ENCODE measurements around the gene ANO9. TPM values are rescaled to one million over a fixed set of nuclear protein-coding genes. Genes with fewer than 3 reads are reported as not detected.

ANO9 gene
- total and polyA plus RNA-seq, 2 donors from 2014 or later = 11.3 to 21.8 TPM

DNA sequence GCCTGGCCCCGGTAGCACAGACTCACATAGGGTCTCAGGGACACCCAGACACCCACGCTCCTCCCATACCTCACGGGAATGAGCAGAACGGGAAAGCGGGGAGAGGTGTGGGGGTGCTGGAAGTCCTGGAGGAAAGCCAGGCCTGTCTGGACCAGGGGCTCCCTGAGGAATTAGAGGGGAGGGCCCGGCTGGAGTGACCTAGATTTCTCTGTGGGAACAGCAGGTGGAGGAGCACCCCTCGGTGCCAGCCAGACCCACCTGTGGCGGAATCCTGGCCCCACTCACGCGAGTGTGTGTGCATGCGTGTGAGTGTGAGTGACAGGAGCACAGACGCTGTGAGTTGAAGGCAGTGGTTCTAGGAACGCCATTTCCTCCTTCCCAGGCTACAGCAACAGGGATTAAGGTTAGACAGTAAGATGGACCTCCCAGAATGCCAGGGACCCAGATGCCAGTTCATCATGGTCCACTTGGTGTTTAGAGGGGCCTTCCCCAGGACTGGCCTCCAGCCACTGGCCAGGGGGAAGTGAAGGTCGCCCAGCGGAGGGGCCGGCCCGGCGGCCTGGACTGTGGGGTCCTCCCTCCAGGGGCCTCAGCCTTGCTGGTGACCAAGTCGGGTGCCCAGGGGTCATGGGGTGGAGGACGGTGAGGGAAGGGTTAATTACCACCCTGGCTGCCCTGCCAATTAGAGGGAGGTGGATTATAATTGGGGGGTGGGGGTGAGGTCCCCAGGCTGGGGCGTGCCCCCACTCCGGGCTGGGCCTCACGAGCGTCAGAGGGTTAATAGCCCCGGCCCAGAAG is 46.8 kb downstream of the ANO9 start:
- intact Hi-C loops (cut with DNase I) = no loop called here
- no peaks in the 10 kb centered on the region for H3K27me3 ChIP-seq (ENCODE audit: control insufficient read depth, insufficient read depth, low read length)
- no peak overlapping the region for H3K9ac ChIP-seq (ENCODE audit: low read length in 3 of 3)
- no peaks in the 10 kb centered on the region for H3K4me1 ChIP-seq (ENCODE audit: control insufficient read depth in 2 of 3, insufficient read depth in 2 of 3, low read depth in 1 of 3, low read length in 3 of 3)
- no peak overlapping the region for H3K27ac ChIP-seq (ENCODE audit: low read depth in 2 of 2, low read length in 2 of 2)
- TF ChIP-seq, protein P1, sequence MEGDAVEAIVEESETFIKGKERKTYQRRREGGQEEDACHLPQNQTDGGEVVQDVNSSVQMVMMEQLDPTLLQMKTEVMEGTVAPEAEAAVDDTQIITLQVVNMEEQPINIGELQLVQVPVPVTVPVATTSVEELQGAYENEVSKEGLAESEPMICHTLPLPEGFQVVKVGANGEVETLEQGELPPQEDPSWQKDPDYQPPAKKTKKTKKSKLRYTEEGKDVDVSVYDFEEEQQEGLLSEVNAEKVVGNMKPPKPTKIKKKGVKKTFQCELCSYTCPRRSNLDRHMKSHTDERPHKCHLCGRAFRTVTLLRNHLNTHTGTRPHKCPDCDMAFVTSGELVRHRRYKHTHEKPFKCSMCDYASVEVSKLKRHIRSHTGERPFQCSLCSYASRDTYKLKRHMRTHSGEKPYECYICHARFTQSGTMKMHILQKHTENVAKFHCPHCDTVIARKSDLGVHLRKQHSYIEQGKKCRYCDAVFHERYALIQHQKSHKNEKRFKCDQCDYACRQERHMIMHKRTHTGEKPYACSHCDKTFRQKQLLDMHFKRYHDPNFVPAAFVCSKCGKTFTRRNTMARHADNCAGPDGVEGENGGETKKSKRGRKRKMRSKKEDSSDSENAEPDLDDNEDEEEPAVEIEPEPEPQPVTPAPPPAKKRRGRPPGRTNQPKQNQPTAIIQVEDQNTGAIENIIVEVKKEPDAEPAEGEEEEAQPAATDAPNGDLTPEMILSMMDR (IDR thresholded peaks at IDR 0.05; ENCODE audit: borderline replicate concordance, extremely low read depth, insufficient read depth) = no peak
- no peak for FAIRE-seq
- DNase-seq = no peak
- no peaks in the 10 kb centered on the region for H3K9me3 ChIP-seq (ENCODE audit: control insufficient read depth in 2 of 3, insufficient read depth in 1 of 3, low read length in 3 of 3)
- no peaks in the 10 kb centered on the region for H3K36me3 ChIP-seq (ENCODE audit: control insufficient read depth in 2 of 3, insufficient read depth in 3 of 3, low read length in 3 of 3)
- no peak overlapping the region for H3K4me3 ChIP-seq (ENCODE audit: low read length in 3 of 3)

DNA sequence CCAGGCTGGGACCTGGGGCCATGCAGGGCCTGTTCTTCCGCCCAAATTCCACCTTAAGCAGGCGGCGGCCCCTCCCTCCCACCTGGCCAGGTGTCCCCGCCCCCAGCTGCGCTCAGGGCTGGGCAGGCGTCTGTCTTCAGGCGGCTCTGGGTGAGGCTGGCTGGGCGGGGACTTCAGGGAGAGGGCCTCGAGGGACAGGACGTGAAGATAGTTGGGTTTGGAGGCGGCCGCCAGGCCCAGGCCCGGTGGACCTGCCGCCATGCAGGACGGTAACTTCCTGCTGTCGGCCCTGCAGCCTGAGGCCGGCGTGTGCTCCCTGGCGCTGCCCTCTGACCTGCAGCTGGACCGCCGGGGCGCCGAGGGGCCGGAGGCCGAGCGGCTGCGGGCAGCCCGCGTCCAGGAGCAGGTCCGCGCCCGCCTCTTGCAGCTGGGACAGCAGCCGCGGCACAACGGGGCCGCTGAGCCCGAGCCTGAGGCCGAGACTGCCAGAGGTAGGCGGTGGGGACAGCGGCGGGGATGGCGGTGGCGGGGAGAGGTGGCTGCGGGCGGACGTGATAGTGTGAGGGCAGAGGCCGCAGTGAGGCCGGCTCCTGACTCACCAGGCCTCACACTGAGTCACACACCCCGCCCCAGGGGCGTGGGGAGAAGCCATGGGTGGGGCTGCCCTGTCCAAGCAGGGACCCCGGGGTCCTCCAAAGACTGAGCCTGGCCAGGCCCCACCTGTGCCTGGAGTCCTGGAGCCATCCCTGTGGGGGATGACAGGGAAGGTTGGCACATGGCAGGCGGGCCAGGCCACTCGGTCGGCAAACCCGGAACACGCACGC is 47.6 kb downstream of the ANO9 start, which contains the start of gene PKP3:
Gene PKP3 (plus strand): TSS at position 176 of the 824 bp plus-strand sequence. CDS start 84 bp downstream, at position 260.
- Histone ChIP-seq H3K4me3 (ENCODE audit: low read length in 3 of 3) (no peak within 1 kb of the TSS), H3K9ac (ENCODE audit: low read length in 3 of 3) (no peak within 1 kb of the TSS), H3K36me3 (ENCODE audit: control insufficient read depth in 2 of 3, insufficient read depth in 3 of 3, low read length in 3 of 3) (no peaks in the 10 kb centered on the region), H3K9me3 (ENCODE audit: control insufficient read depth in 2 of 3, insufficient read depth in 1 of 3, low read length in 3 of 3) (no peaks in the 10 kb centered on the region), H3K4me1 (ENCODE audit: control insufficient read depth in 2 of 3, insufficient read depth in 2 of 3, low read depth in 1 of 3, low read length in 3 of 3) (no peaks in the 10 kb centered on the region), H3K27me3 (ENCODE audit: control insufficient read depth, insufficient read depth, low read length) (no peaks in the 10 kb centered on the region), H3K27ac (ENCODE audit: low read depth in 2 of 2, low read length in 2 of 2) (no peak within 1 kb of the TSS)
- intact Hi-C loops (cut with DNase I) = no loop called here
- no peak for FAIRE-seq
- DNase-seq = peak in 1 of 5 donors; percentile 44
- TF ChIP-seq, protein P1 (IDR thresholded peaks at IDR 0.05; ENCODE audit: borderline replicate concordance, extremely low read depth, insufficient read depth) = no peak

DNA sequence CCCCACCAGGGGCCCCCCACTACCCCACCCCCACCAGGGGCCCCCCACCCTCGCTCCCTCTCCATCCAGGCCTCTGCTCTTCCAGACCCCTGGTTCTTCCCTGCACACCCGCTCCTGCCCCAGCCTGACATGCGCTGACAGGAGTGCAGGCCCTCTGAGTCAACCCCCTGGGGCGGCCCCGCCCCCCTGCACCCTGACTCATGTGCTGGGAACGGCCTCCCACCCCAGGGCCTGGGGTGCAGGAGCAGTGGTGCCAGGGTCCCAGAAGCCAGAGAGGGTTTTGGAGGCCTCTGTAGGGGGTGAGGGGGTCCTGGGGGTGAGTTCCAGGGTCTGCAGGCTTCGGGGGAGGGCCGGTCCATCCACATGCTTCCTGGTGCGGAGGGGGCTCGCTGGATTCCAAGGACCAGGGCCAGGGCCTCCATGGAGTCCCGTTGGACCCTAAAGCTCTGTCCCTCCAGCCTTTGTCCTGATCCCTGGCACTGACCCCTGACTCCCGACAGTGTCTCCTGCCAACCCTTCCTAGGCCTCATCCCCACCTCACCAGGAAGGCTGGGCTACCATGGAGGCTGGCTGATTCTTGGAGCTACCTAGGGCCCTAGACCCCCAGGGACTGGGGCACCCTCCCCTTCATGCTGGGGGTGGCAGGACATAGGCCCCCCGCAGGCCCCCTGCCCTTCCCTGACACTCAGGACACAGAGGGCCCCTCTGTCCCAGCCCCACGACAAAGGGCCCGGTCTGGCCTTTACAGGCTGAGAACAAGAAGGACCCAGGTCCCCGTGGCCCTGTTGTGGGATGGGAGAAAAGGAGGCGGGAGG is 48.4 kb downstream of the ANO9 start:
- no peak for DNase-seq
- H3K36me3 ChIP-seq (ENCODE audit: control insufficient read depth in 2 of 3, insufficient read depth in 3 of 3, low read length in 3 of 3) = no peaks in the 10 kb centered on the region
- H3K27ac ChIP-seq (ENCODE audit: low read depth in 2 of 2, low read length in 2 of 2) = no peak overlapping the region
- H3K9me3 ChIP-seq (ENCODE audit: control insufficient read depth in 2 of 3, insufficient read depth in 1 of 3, low read length in 3 of 3) = no peaks in the 10 kb centered on the region
- intact Hi-C loops (cut with DNase I) = no loop called here
- no peak overlapping the region for H3K4me3 ChIP-seq (ENCODE audit: low read length in 3 of 3)
- TF ChIP-seq, protein P1 (IDR thresholded peaks at IDR 0.05; ENCODE audit: borderline replicate concordance, extremely low read depth, insufficient read depth) = no peak
- no peaks in the 10 kb centered on the region for H3K27me3 ChIP-seq (ENCODE audit: control insufficient read depth, insufficient read depth, low read length)
- H3K9ac ChIP-seq (ENCODE audit: low read length in 3 of 3) = no peak overlapping the region
- H3K4me1 ChIP-seq (ENCODE audit: control insufficient read depth in 2 of 3, insufficient read depth in 2 of 3, low read depth in 1 of 3, low read length in 3 of 3) = no peaks in the 10 kb centered on the region
- no peak for FAIRE-seq
